T-helper 2 cell treated with Interferon-gamma antibody and Interleukin-4, amounts not matched to agents 100 ng/mL and 5 ng/mL, for 36 hours (primary cell): ENCODE data around the gene PSMC3IP. TPM values are rescaled to one million over a fixed set of nuclear protein-coding genes. Genes with fewer than 3 reads are reported as not detected.
"Not testable (repeated sequence)": the region's sequence is repeated elsewhere in the genome, so short reads cannot be mapped to it uniquely, and the experiment has no call there.

Experiments
- intact Hi-C: fragments of 100-400 bp; cut with micrococcal nuclease; formaldehyde crosslinking; loops from one replicate; pipeline ENCODE4 v1.15.1; 2023
- total RNA-seq: library from RNA; stranded (reverse); gene quantifications from 2 replicates; pipeline ENCODE4 v1.2.3, GENCODE V29; 2022

The PSMC3IP gene
- total RNA-seq: 17.7 and 18.9 TPM in 2 replicates

GRCh38 chr17:42577532-42578281, at the start of gene PSMC3IP:
TSS of gene PSMC3IP (minus strand) at chr17:42577729. CDS start at chr17:42577686, 43 bp downstream.
- intact Hi-C loops: loop anchor here (1.0 to 2.0 kb wide), 5 partner anchors 10 to 186 kb away; partner anchors contain the start of genes COASY, MLX, RETREG3 and TUBG1

DNA sequence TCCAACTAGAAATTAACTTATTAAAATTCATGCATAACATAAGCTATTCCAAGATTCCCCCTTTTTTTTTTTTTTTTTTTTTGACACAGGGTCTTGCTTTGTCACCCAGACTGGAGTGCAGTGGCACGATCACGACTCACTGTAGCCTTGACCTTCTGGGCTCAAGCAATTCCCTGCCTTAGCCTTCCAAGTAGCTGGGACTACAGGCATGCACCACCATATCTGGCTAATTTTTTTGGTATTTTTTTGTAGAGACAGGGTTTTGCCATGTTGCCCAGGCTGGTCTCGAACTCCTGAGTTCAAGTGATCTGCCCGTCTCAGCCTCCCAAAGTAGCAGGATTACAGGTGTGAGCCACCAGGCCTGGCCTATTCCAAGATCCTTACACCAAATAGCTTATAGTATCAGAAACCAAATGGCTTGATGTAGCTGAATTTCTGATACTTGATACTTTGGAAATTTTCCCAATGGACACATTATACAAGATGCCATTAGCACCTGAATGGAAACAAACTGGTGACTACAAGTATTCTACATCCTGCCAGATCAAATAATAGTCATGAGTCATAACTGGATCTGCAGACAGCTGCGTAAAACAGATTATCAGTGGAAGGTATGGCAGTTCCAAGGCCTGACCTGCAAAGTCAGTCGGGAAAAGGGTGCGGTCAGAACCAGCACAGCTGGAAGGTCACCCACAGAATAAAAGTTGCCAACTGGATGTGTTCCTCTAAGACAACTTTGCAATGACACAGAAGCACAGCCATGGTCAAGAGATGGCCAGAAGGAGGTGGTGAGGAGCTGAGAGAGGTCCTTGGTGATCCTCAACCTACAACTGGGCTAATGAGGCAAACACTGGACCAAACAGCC, 46.4 kb upstream of the PSMC3IP start:
- intact Hi-C loops: no loop called here

DNA sequence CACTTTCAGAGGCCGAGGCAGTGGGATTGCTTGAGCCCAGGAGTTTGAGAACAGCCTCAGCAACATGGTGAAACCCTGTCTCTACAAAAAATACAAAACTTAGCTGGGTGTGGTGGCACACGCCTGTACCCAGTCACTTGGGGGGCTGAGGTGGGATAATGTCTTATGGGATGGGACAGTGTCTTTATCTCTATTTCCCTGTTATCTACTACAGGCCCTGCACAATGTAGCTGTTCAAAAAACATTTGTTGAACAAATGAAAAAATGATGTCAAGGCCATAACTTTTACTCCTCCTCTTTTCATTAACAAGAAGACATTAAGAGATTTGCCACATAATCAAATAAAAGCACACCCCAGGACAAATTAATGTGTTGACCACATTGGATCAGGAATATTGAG, 45.7 kb upstream of the PSMC3IP start:
- intact Hi-C loops: no loop called here

GRCh38 chr17:42621987-42622386, 44.5 kb upstream of the PSMC3IP start:
- intact Hi-C loops: not testable (repeated sequence)

- intact Hi-C loops: no loop called here
Observed at GRCh38 chr17:42618442-42619150, 41.1 kb upstream of the PSMC3IP start.

GRCh38 chr17:42617956-42618431, 40.5 kb upstream of the PSMC3IP start:
- intact Hi-C loops: no loop called here

GRCh38 chr17:42613699-42614295, 36.3 kb upstream of the PSMC3IP start:
- intact Hi-C loops: no loop called here

- intact Hi-C loops: no loop called here
Observed at GRCh38 chr17:42612013-42612412, 34.5 kb upstream of the PSMC3IP start.

- intact Hi-C loops: loop anchor here (1.0 to 2.0 kb wide), 4 partner anchors 32 to 135 kb away; partner anchors contain the start of gene EZH1
Observed at GRCh38 chr17:42609814-42610801, 32.6 kb upstream of the PSMC3IP start.

- intact Hi-C loops: loop anchor here (1.0 to 2.0 kb wide), 4 partner anchors 31 to 136 kb away; partner anchors contain the start of gene EZH1
Observed at GRCh38 chr17:42609182-42609813, 31.8 kb upstream of the PSMC3IP start, which contains the start of the genes RETREG3 and TUBG1. TSS of gene RETREG3 (minus strand) at chr17:42609374. CDS start at chr17:42609324, 50 bp downstream. TSS of gene TUBG1 (plus strand) at chr17:42609683. CDS start at chr17:42609738, 55 bp downstream.

DNA sequence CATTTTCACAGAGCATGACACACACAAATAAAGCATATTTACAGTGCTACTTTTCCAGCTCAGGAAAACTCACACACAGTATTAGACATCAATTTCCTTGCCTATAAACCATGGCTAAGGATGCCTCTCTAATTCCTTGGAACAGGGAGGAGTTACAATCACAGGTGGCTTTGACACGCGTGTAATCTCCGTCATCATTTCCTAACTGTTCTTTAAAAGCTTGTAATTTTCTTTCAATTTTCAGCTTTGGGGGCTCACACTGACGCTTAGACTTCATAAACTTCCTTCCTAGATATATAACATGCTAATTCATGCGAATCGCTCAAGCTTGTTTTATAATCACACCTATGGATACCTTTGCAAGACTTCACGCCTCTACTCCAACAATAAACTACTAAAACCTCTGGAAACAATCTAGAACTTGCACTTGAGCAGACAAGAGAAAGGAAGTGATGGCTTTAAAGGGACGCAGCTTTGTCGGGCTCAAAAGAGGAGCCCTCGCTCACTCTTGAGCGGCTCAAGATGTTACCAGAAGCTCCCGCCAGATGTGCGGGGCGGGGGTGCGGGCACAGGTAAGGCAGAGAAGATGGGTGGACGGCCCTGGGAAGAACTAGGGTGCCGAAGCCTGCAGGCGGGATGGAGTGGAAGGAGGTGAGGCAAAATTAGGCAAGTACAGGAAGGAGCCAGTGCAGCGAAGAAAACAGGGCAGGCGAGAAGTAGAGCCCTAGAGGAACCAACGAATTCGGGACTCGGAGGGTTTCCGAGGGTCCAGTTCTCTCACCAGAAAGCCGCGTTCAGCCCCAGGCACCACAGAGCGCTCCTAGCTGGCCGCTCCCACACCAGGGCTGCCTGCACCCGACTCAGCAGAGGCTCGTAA, 31.0 kb upstream of the PSMC3IP start:
- intact Hi-C loops: loop anchor here (1.0 to 2.0 kb wide), 4 partner anchors 30 to 136 kb away; partner anchors contain the start of gene EZH1

DNA sequence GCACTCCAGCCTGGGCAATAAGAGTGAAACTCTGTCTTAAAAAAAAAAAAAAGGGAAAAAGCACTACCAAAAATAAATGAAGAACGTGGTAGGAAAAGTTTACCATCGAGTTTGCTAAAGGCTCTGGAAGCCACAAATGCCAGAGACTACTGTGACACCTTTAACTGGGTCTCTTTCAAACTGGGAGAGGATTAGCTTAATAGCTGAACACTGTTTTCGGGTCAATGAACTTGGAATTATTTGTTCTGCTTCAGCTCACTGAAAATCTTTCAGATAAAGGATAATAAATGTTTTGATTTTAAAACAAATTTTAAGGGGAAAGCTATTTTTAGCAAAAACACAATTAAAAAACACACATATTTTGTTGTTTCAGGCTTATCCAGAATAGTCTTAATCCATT, 30.2 kb upstream of the PSMC3IP start:
- intact Hi-C loops: loop anchor here (2.0 kb wide), 2 partner anchors 53 to 137 kb away; partner anchors contain the start of gene EZH1

GRCh38 chr17:42603318-42603717, 25.8 kb upstream of the PSMC3IP start:
- intact Hi-C loops: no loop called here

- intact Hi-C loops: no loop called here
Observed at GRCh38 chr17:42598905-42599304, 21.4 kb upstream of the PSMC3IP start.

DNA sequence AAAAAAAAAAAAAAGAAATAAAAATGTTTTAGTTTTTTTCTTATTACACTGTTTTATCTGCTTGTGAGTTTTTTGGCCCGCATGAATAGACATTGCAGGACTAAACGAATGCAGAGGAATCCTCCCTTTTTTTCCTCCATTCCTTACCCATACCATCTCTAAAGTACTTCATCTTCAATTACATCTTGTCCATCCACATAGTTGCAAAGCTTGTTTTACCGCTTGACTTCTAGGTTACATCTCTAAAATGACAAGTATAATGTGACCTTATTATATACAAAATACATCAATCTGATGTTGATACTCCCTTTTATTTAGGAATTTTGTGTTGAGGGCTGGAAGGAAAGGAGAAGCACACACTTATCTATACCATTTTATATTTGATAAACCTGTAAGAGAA, 18.9 kb upstream of the PSMC3IP start:
- intact Hi-C loops: no loop called here

DNA sequence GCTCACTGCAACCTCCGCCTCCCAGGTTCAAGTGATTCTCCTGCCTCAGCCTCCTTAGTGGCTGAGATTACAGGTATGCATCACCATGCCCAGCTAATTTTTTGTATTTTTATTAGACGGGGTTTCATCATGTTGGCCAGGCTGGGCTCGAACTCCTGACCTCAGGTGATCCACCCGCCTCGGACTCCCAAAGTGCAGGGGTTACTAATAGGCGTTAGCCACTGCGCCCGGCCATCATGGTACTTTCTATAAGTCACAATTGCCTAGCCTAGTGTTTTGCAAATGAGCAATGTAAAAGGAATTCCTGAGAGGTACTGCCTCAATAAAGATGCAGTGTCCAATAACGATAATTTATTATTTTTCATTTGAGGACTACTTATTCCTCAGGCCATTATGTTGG, 13.9 kb upstream of the PSMC3IP start:
- intact Hi-C loops: no loop called here

DNA sequence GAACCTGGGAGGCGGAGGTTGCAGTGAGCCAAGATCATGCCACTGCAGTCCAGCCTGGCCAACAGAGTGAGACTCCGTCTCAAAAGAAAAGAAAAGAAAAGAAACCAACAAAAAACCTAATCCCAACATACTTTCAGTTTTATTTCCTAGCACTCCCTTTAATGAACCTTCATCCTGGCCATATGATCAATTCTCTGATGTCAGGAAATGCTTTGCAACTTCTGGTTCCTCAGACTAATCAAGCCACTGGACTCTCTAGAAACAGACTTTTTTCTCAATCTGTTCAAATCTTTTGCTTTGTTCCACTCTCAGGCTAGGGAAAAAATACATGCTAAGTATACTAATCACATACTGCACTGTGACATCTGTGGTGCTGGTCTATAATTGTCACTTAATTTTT, 13.4 kb upstream of the PSMC3IP start:
- intact Hi-C loops: no loop called here
